ENCODE measurements around the gene VCAN. TPM values are rescaled to one million over a fixed set of nuclear protein-coding genes. Genes with fewer than 3 reads are reported as not detected.

Gene VCAN
- total RNA-seq, 1 donor from 2014 or later, result 2.0 TPM

- DNase-seq (ENCODE audit: low read depth, low spot score), result no peak
Measured at GRCh38 chr5:83528439-83528769, 56.9 kb downstream of the VCAN start.

GRCh38 chr5:83530193-83530592 is 58.6 kb downstream of the VCAN start:
- no peak for DNase-seq (ENCODE audit: low read depth, low spot score)

GRCh38 chr5:83531661-83532060 is 60.1 kb downstream of the VCAN start:
- DNase-seq (ENCODE audit: low read depth, low spot score), result no peak

- DNase-seq (ENCODE audit: low read depth, low spot score), result no peak
Measured at GRCh38 chr5:83538786-83539462, 67.4 kb downstream of the VCAN start.

GRCh38 chr5:83539463-83539790 is 67.9 kb downstream of the VCAN start:
- no peak for DNase-seq (ENCODE audit: low read depth, low spot score)

- DNase-seq (ENCODE audit: low read depth, low spot score), result no peak
Measured at GRCh38 chr5:83540105-83540504, 68.6 kb downstream of the VCAN start.

- no peak for DNase-seq (ENCODE audit: low read depth, low spot score)
Measured at GRCh38 chr5:83540783-83541182, 69.2 kb downstream of the VCAN start.

GRCh38 chr5:83542839-83543238 is 71.3 kb downstream of the VCAN start:
- no peak for DNase-seq (ENCODE audit: low read depth, low spot score)

GRCh38 chr5:83543898-83544297 is 72.4 kb downstream of the VCAN start:
- DNase-seq (ENCODE audit: low read depth, low spot score), result no peak

GRCh38 chr5:83547161-83547560 is 75.6 kb downstream of the VCAN start:
- no peak for DNase-seq (ENCODE audit: low read depth, low spot score)

- DNase-seq (ENCODE audit: low read depth, low spot score), result no peak
Measured at GRCh38 chr5:83547889-83548288, 76.3 kb downstream of the VCAN start.

- DNase-seq (ENCODE audit: low read depth, low spot score), result no peak
Measured at GRCh38 chr5:83548581-83548980, 77.0 kb downstream of the VCAN start.

- DNase-seq (ENCODE audit: low read depth, low spot score), result no peak
Measured at GRCh38 chr5:83549076-83549475, 77.5 kb downstream of the VCAN start.

GRCh38 chr5:83549674-83550073 is 78.1 kb downstream of the VCAN start:
- no peak for DNase-seq (ENCODE audit: low read depth, low spot score)

- no peak for DNase-seq (ENCODE audit: low read depth, low spot score)
Measured at GRCh38 chr5:83551821-83552220, 80.3 kb downstream of the VCAN start.

- no peak for DNase-seq (ENCODE audit: low read depth, low spot score)
Measured at GRCh38 chr5:83552275-83552674, 80.7 kb downstream of the VCAN start.

GRCh38 chr5:83553000-83553486 is 81.5 kb downstream of the VCAN start:
- DNase-seq (ENCODE audit: low read depth, low spot score), result no peak

GRCh38 chr5:83554133-83554532 is 82.6 kb downstream of the VCAN start:
- DNase-seq (ENCODE audit: low read depth, low spot score), result no peak

- DNase-seq (ENCODE audit: low read depth, low spot score), result no peak
Measured at GRCh38 chr5:83554686-83555085, 83.1 kb downstream of the VCAN start.

GRCh38 chr5:83555263-83555662 is 83.7 kb downstream of the VCAN start:
- no peak for DNase-seq (ENCODE audit: low read depth, low spot score)

GRCh38 chr5:83556190-83556589 is 84.6 kb downstream of the VCAN start:
- no peak for DNase-seq (ENCODE audit: low read depth, low spot score)

GRCh38 chr5:83559118-83559785 is 87.7 kb downstream of the VCAN start:
- no peak for DNase-seq (ENCODE audit: low read depth, low spot score)

- no peak for DNase-seq (ENCODE audit: low read depth, low spot score)
Measured at GRCh38 chr5:83562071-83562606, 90.6 kb downstream of the VCAN start.
